Measurements from ENCODE around the gene GEMIN7.

DNA sequence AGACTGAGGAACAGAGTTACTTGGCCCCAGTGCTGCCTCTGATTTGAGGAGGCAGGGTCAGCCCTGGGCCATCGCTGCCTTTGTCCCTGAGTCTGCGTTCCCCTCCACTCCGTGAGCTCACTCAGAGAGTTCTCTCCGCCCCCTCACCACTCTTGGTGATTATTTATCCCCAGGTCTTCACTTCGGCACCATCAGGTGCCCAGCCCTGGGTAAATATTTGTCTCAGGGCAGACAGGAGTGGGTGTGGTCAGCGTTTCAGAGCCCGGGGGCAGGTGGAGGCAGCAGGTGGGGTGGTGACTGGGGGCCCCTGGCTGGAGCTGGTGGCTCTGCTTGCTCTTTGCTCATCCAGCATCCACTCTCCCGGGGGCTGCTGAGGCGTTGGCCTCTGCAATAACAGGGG is 34.6 kb downstream of the GEMIN7 start:
- TF ChIP-seq, protein P1, sequence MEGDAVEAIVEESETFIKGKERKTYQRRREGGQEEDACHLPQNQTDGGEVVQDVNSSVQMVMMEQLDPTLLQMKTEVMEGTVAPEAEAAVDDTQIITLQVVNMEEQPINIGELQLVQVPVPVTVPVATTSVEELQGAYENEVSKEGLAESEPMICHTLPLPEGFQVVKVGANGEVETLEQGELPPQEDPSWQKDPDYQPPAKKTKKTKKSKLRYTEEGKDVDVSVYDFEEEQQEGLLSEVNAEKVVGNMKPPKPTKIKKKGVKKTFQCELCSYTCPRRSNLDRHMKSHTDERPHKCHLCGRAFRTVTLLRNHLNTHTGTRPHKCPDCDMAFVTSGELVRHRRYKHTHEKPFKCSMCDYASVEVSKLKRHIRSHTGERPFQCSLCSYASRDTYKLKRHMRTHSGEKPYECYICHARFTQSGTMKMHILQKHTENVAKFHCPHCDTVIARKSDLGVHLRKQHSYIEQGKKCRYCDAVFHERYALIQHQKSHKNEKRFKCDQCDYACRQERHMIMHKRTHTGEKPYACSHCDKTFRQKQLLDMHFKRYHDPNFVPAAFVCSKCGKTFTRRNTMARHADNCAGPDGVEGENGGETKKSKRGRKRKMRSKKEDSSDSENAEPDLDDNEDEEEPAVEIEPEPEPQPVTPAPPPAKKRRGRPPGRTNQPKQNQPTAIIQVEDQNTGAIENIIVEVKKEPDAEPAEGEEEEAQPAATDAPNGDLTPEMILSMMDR (conservative IDR thresholded peaks at IDR 0.05; ENCODE audit: low read depth, low read length), result no peak
- no peak for TF ChIP-seq EZH2 (IDR thresholded peaks at IDR 0.05; ENCODE audit: borderline replicate concordance, low read depth, low read length, poor library complexity, severe bottlenecking)

Measured in A673 (cell line).